ENCODE measurements around the gene CRADD. TPM values are rescaled to one million over a fixed set of nuclear protein-coding genes. Genes with fewer than 3 reads are reported as not detected.

CRADD gene
- total and polyA plus RNA-seq, 10 of the 15 experiments (the other 5 are each of a cell fraction or from before 2014, with no cell fraction given): 7.6 to 15.5 (median 11.7) TPM

DNA sequence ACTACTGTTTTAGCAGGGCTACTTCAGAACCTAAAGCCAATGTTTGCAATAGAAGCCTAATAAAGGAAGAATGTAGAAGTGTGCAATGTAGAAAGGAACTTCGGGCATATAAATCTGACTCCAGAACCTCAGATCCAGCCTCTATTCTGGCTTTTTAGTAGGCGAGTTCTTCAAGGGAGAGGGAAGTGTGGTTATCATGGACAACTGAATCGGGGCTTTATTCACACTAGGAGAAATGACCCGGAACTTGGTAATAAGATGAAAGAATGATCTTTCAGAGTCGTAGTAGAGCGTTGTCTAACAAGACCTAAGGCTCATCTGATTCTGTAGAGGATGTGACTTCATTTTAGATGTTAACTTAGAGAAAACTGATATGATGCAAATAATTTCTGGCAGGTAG is 72.9 kb downstream of the CRADD start:
- Histone ChIP-seq H4K20me1 (ENCODE audit: control insufficient read depth, insufficient read depth) (no peaks in the 10 kb centered on the region), H3K9me3 (replicated peaks; ENCODE audit: control insufficient read depth, insufficient read depth, low read length) (peaks cover 6% of the 10 kb centered on the region; the same call in 2 of the 3 replicates), H3K36me3 (ENCODE audit: control insufficient read depth in 2 of 2, insufficient read depth in 2 of 2, low read length in 1 of 2) (no peaks in the 10 kb centered on the region), H3K27ac (ENCODE audit: control insufficient read depth, insufficient read depth) (no peak overlapping the region), H3K79me2 (ENCODE audit: control insufficient read depth, insufficient read depth, low read length) (no peaks in the 10 kb centered on the region), H3K9ac (ENCODE audit: control insufficient read depth, insufficient read depth, low read length) (no peak overlapping the region), H3K4me1 (ENCODE audit: control insufficient read depth, insufficient read depth, low read length) (no peaks in the 10 kb centered on the region), H3K4me3 (no peak overlapping the region), H3K27me3 (replicated peaks in 1 of 2; ENCODE audit: control insufficient read depth in 2 of 2, insufficient read depth in 2 of 2, low read length in 1 of 2) (no peaks in the 10 kb centered on the region), H2AFZ (ENCODE audit: control insufficient read depth, low read depth, low read length) (no peak overlapping the region), H3K4me2 (ENCODE audit: control insufficient read depth, insufficient read depth) (no peak overlapping the region)
- TF ChIP-seq BCL11A (IDR thresholded peaks at IDR 0.05; ENCODE audit: low read depth, low read length): no peak
- no peak for TF ChIP-seq NR2F1 (conservative IDR thresholded peaks at IDR 0.05)
- no peak for TF ChIP-seq YBX1 (IDR thresholded peaks at IDR 0.05)
- TF ChIP-seq, protein P1, sequence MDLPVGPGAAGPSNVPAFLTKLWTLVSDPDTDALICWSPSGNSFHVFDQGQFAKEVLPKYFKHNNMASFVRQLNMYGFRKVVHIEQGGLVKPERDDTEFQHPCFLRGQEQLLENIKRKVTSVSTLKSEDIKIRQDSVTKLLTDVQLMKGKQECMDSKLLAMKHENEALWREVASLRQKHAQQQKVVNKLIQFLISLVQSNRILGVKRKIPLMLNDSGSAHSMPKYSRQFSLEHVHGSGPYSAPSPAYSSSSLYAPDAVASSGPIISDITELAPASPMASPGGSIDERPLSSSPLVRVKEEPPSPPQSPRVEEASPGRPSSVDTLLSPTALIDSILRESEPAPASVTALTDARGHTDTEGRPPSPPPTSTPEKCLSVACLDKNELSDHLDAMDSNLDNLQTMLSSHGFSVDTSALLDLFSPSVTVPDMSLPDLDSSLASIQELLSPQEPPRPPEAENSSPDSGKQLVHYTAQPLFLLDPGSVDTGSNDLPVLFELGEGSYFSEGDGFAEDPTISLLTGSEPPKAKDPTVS (IDR thresholded peaks at IDR 0.05; ENCODE audit: low read depth, low read length): no peak
- TF ChIP-seq, protein P2, sequence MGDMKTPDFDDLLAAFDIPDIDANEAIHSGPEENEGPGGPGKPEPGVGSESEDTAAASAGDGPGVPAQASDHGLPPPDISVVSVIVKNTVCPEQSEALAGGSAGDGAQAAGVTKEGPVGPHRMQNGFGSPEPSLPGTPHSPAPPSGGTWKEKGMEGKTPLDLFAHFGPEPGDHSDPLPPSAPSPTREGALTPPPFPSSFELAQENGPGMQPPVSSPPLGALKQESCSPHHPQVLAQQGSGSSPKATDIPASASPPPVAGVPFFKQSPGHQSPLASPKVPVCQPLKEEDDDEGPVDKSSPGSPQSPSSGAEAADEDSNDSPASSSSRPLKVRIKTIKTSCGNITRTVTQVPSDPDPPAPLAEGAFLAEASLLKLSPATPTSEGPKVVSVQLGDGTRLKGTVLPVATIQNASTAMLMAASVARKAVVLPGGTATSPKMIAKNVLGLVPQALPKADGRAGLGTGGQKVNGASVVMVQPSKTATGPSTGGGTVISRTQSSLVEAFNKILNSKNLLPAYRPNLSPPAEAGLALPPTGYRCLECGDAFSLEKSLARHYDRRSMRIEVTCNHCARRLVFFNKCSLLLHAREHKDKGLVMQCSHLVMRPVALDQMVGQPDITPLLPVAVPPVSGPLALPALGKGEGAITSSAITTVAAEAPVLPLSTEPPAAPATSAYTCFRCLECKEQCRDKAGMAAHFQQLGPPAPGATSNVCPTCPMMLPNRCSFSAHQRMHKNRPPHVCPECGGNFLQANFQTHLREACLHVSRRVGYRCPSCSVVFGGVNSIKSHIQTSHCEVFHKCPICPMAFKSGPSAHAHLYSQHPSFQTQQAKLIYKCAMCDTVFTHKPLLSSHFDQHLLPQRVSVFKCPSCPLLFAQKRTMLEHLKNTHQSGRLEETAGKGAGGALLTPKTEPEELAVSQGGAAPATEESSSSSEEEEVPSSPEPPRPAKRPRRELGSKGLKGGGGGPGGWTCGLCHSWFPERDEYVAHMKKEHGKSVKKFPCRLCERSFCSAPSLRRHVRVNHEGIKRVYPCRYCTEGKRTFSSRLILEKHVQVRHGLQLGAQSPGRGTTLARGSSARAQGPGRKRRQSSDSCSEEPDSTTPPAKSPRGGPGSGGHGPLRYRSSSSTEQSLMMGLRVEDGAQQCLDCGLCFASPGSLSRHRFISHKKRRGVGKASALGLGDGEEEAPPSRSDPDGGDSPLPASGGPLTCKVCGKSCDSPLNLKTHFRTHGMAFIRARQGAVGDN (IDR thresholded peaks at IDR 0.05): no peak
- TF ChIP-seq, protein P3, sequence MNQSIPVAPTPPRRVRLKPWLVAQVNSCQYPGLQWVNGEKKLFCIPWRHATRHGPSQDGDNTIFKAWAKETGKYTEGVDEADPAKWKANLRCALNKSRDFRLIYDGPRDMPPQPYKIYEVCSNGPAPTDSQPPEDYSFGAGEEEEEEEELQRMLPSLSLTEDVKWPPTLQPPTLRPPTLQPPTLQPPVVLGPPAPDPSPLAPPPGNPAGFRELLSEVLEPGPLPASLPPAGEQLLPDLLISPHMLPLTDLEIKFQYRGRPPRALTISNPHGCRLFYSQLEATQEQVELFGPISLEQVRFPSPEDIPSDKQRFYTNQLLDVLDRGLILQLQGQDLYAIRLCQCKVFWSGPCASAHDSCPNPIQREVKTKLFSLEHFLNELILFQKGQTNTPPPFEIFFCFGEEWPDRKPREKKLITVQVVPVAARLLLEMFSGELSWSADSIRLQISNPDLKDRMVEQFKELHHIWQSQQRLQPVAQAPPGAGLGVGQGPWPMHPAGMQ (IDR thresholded peaks at IDR 0.05; ENCODE audit: borderline replicate concordance): no peak
- no peak for TF ChIP-seq STAT3 (IDR thresholded peaks at IDR 0.05; ENCODE audit: low read depth, low read length)
- ATAC-seq: no peak
- ChIA-PET SMC1A (ENCODE audit: uncharacterized antibody, unreplicated experiment) (no interaction called here), CTCF (no interaction called here), RAD21 (ENCODE audit: unreplicated experiment) (no interaction called here), POLR2A (no interaction called here)
- no peak for DNase-seq (ENCODE audit: low read depth, low spot score)
- no TSS peak for BruUV-seq (replicated peaks)
- 52% methylated on average over 6 of the region's 6 CpGs for WGBS (ENCODE audit: insufficient coverage, insufficient replicate concordance, low lambda C conversion rate, missing lambda C conversion rate)
- intact Hi-C loops (cut with micrococcal nuclease; ENCODE audit: unreplicated experiment) (no loop called here), in situ Hi-C loops (cut with MboI) (no loop called here)
- no peak for FAIRE-seq

Measured in GM12878 (cell line).